Type B pancreatic cell (in vitro differentiated cells): ENCODE results near the gene GJB3. TPM values are rescaled to one million over a fixed set of nuclear protein-coding genes. Genes with fewer than 3 reads are reported as not detected.

Experiments used
- DNase-seq: peaks from one replicate; pipeline ENCODE4 v3.0.0; 2021; ENCODE audit warnings: mixed read lengths; ENCODE audit not compliant: unreplicated experiment; ENCODE audit errors: extremely low spot score
- H3K27ac Mint-ChIP-seq: 2 replicates; pipeline ENCODE4 v1.8.0; 2021; ENCODE audit warnings: mild to moderate bottlenecking, mixed read lengths
- H3K27me3 Mint-ChIP-seq: 2 replicates; pipeline ENCODE4 v1.8.0; 2021; ENCODE audit warnings: mixed read lengths
- H3K36me3 Mint-ChIP-seq: 2 replicates; pipeline ENCODE4 v1.8.0; 2021; ENCODE audit warnings: mixed read lengths
- H3K4me1 Mint-ChIP-seq: one replicate; pipeline ENCODE4 v1.8.0; 2021; ENCODE audit warnings: mixed read lengths; ENCODE audit not compliant: unreplicated experiment
- H3K4me3 Mint-ChIP-seq: 2 replicates; pipeline ENCODE4 v1.8.0; 2021; ENCODE audit warnings: mild to moderate bottlenecking, mixed read lengths
- H3K9me3 Mint-ChIP-seq: 2 replicates; pipeline ENCODE4 v1.8.0; 2021; ENCODE audit warnings: mixed read lengths
- CTCF ChIP-seq: fragments of 200-600 bp; sonication (generic); conservative IDR thresholded peaks from 2 replicates; pipeline ENCODE4 v1.5.0; 2021; ENCODE audit warnings: antibody characterized with exemption, mild to moderate bottlenecking
- total RNA-seq: library from RNA; stranded (reverse); gene quantifications from 2 replicates; pipeline ENCODE4 v1.2.1, GENCODE V29; 2021; ENCODE audit warnings: low replicate concordance

GJB3 gene
- total RNA-seq, 1 donor from 2014 or later: 6.5 TPM

GRCh38 chr1:34746785-34747637, 34.0 kb upstream of the GJB3 start:
- Mint-ChIP-seq H3K4me3 (no peak overlapping the region), H3K27ac (no peak overlapping the region), H3K4me1 (no peaks in the 10 kb centered on the region), H3K36me3 (no peaks in the 10 kb centered on the region), H3K9me3 (no peaks in the 10 kb centered on the region), H3K27me3 (peaks cover 48% of the 10 kb centered on the region)
- DNase-seq: no peak
- no peak for TF ChIP-seq CTCF

DNA sequence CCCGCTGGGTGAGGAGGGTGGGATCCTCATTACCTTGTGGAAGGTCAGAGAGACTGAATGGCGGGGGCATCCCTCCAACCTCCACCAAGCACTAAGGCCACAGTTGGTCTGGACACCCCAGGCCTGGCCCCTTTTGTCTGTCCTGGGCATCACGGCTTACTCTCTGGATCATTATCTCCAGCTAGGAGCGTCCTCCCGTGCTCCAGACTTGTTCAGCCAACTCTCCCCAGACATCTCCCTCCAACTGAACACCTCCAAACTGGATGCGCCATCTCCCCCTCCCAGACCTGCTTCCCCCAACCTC, 33.4 kb upstream of the GJB3 start:
- no peak overlapping the region for H3K27ac Mint-ChIP-seq
- peaks cover 44% of the 10 kb centered on the region for H3K27me3 Mint-ChIP-seq
- H3K4me1 Mint-ChIP-seq: no peaks in the 10 kb centered on the region
- H3K36me3 Mint-ChIP-seq: no peaks in the 10 kb centered on the region
- no peaks in the 10 kb centered on the region for H3K9me3 Mint-ChIP-seq
- no peak for TF ChIP-seq CTCF
- no peak overlapping the region for H3K4me3 Mint-ChIP-seq
- no peak for DNase-seq

DNA sequence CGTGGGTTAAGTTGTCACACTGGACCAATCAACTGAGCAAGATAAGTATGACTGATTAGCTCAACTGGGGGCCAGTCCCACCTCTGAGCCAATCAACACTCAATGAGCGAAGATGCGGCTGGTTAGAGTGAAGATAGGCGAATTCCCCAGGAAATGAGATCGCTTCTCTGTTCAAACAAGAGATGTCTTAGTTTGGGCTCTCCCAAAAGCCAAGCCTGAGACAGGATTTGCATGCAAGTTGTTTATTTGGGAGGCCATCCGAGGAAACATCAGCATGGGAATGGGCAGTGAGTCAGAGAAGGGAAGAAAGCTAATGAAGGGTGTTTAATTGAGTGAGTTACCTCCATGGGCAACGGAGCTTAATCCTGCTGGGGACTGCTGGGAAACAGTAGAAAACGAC, 31.0 kb upstream of the GJB3 start:
- DNase-seq: no peak
- no peak overlapping the region for H3K27ac Mint-ChIP-seq
- H3K36me3 Mint-ChIP-seq: no peaks in the 10 kb centered on the region
- no peak for TF ChIP-seq CTCF
- H3K9me3 Mint-ChIP-seq: peaks cover 6% of the 10 kb centered on the region
- H3K4me3 Mint-ChIP-seq: no peak overlapping the region
- H3K4me1 Mint-ChIP-seq: no peaks in the 10 kb centered on the region
- H3K27me3 Mint-ChIP-seq: peaks cover 33% of the 10 kb centered on the region

- TF ChIP-seq CTCF: no peak
- H3K4me1 Mint-ChIP-seq: no peaks in the 10 kb centered on the region
- H3K27ac Mint-ChIP-seq: no peak overlapping the region
- no peaks in the 10 kb centered on the region for H3K36me3 Mint-ChIP-seq
- H3K27me3 Mint-ChIP-seq: peaks cover 33% of the 10 kb centered on the region
- peaks cover 6% of the 10 kb centered on the region for H3K9me3 Mint-ChIP-seq
- no peak overlapping the region for H3K4me3 Mint-ChIP-seq
- no peak for DNase-seq
Observed at GRCh38 chr1:34750610-34751009, 30.4 kb upstream of the GJB3 start.

- Mint-ChIP-seq H3K27ac (no peak overlapping the region), H3K27me3 (peaks cover 26% of the 10 kb centered on the region), H3K4me3 (no peak overlapping the region), H3K4me1 (no peaks in the 10 kb centered on the region), H3K9me3 (peaks cover 6% of the 10 kb centered on the region), H3K36me3 (no peaks in the 10 kb centered on the region)
- DNase-seq: no peak
- no peak for TF ChIP-seq CTCF
Observed at GRCh38 chr1:34753163-34753562, 27.9 kb upstream of the GJB3 start.
